ENCODE results near the gene MUC5B. TPM values are rescaled to one million over a fixed set of nuclear protein-coding genes. Genes with fewer than 3 reads are reported as not detected.

MUC5B gene
- total RNA-seq, 1 donor from 2014 or later = not detected

- DNase-seq (ENCODE audit: extremely low read depth, low read depth, low spot score) = no peak
These were observed 70.8 kb downstream of the MUC5B start for GRCh38 chr11:1293619-1294015.

DNA sequence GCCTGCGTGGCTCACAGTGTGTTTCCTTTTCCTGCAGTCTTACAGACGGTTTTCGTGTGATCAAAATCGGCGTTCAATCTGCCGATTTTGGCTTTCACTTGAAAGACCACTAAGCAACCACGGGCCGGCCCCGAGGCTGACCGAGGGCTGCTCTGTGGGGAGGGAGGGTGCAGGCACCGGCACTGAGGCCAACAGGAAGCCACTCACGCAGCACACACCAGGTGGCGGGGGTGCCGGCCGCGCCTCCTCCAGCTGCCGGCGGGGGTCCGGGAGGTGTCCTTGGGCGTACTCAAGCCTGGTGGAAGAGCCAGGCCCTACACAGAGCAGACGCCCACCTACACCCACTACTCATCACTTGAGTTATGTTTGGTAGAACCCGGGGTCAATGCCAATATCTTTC is 72.2 kb downstream of the MUC5B start:
- no peak for DNase-seq (ENCODE audit: extremely low read depth, low read depth, low spot score)

DNA sequence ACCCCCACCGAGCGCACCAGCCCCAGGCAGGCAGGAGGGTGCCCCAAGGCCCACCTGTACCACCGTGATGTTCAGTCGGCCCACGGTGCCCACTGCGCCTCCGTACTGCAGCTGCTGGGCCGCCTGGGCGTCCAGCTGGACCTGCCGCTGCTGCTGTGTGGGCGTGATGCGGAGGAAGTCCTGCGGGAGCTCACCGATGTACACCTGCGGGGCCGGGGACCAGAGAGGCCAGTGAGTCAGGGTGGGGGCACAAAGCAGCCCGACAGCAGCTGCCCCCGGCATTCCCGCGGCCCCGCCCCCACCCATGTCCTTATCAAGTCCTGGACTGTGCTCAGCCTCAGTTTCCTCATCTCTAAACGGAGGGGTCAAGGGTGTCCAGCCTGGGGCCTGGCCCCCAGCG is 72.7 kb downstream of the MUC5B start:
- no peak for DNase-seq (ENCODE audit: extremely low read depth, low read depth, low spot score)

- DNase-seq (ENCODE audit: extremely low read depth, low read depth, low spot score) = no peak
These were observed 73.4 kb downstream of the MUC5B start for GRCh38 chr11:1296287-1296686.

DNA sequence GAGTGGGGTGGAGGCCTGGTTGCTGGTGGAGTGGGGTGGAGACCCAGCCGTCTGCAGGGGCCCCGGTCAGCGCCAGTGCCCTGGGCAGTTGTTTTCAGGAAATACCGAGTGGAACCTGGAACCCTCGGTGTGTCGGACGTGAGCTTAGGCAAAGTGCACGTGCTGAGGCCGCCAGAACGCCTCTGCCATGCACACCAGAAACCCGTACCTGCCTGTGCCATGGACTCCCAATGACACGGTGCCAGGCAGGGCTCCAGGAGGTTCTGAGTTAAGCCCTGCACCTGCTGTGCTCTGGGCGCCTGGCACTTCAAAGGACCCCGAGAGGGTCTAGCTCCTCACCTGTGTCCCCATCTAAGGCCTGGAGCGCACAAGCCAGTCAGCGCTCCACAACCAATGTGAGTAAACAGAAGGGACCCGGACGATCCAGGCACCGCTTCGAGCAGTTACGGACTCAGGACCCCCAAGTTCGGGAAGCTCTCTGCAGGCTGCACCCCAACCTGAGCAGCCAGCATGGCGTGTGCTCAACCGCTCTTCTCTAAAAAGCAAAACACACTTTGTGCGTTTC is 74.2 kb downstream of the MUC5B start:
- no peak for DNase-seq (ENCODE audit: extremely low read depth, low read depth, low spot score)

- no peak for DNase-seq (ENCODE audit: extremely low read depth, low read depth, low spot score)
These were observed 75.0 kb downstream of the MUC5B start for GRCh38 chr11:1297576-1298473.

- DNase-seq (ENCODE audit: extremely low read depth, low read depth, low spot score) = no peak
These were observed 76.0 kb downstream of the MUC5B start for GRCh38 chr11:1298695-1299492.

DNA sequence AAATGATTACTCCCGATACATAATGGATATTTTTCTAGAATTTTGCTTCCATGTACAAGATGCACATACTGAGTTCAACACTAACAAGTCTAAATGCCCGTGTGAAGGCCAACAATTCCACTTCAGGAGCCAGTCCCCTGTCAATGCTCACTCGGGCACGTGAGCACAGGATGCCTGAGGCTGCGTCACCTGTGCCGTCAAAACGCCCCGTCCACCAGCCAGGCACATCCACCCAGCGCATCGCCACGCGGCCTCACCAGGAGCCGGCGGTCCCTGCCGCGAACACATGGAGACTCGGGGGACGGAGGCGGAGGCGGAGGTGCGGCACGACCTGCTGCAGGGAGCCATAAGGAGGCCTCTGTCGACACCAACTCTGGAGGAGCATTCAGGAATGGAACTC is 76.8 kb downstream of the MUC5B start:
- no peak for DNase-seq (ENCODE audit: extremely low read depth, low read depth, low spot score)

- no peak for DNase-seq (ENCODE audit: extremely low read depth, low read depth, low spot score)
These were observed 77.3 kb downstream of the MUC5B start for GRCh38 chr11:1300121-1300520.

- DNase-seq (ENCODE audit: extremely low read depth, low read depth, low spot score) = no peak
These were observed 77.8 kb downstream of the MUC5B start for GRCh38 chr11:1300569-1301187.

DNA sequence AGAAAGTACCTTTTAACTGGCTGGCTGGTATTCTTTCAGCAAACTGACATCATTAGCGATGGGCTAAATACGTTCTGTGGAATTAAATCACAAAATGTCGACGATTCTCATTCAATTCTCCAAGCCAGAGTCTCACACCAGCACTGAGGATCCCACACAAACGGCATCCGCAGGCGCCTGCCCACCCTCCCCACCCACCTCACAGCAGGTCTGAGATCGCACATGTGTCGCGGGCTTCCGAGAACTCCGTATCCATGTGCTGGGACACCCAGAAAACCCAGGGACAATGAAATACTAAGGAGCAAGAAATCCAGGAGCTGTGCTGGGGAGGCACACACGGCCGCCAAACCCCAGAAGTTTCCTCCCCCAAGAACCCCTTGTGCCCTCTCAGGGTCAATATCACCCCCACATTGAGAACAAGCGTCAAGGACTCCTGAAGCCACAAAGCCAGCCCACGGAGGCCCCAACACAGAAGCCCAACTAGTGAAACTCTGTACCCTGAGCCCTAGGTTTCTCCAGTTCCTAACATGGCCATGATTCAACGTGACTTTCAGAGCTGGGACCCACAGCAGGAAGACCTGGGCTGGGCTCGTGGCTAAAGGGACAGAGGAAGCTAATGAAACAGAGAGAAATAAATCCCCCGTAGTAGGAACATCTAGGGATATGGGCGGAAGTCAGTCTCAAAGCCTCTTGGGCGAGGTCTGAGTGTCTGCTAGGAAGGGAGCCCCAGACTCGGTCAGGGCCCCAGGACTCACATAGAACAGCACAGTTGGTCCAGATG is 78.5 kb downstream of the MUC5B start:
- no peak for DNase-seq (ENCODE audit: extremely low read depth, low read depth, low spot score)

DNA sequence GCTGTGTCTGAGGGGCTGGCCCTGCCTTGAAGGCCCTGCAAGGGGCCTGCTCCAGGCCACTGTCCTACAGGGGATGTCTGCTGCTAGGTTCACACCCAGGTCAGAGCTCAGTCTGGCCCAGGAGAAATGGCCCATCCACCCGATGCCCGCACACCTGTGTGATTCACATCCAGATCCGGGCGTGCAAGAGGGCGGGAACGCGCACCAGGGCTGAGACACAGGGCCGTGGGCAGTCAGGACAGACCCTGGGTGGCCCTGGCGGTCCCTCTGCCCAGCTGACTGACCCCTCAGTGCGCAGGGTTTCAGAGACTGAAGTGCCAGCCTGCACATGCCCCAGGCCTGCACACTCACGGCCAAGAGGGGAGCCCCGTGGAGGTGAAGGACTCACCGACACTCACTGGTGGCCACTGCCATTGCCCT is 79.2 kb downstream of the MUC5B start:
- no peak for DNase-seq (ENCODE audit: extremely low read depth, low read depth, low spot score)

GRCh38 chr11:1302461-1303125 is 79.7 kb downstream of the MUC5B start:
- no peak for DNase-seq (ENCODE audit: extremely low read depth, low read depth, low spot score)

DNA sequence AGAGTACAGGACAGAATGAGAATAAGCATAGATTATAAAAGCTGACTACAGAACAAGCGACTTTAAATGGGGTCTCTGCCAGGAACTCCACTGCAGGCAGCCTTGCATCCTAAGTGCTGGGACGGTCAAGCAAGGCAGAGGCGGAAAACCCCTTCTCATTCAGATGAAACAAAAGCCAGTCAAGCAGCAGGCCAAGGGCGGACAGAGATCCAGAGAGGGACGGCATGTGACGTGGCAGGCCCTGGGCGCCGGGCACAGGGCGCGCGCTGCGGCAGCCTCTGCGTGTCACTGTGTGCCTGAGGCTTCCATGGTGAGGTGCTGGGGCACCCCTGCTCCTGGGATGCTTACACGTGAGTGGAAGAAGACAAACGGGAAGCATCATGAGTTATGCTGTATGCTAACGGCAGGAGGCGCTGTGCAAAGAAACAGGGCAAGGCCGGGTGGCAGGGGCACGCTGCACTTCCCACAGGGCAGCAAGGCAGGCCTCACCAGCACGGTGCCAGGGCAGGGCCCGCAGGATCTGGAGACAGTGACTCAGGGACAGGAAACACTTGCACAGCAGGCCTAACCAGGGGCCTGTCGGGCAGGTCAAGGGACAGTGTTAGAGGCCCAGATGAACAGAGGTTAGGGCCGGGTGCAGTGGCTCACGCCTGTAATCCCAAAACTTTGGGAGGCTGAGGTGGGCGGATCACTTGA is 80.4 kb downstream of the MUC5B start:
- DNase-seq (ENCODE audit: extremely low read depth, low read depth, low spot score) = no peak

- DNase-seq (ENCODE audit: extremely low read depth, low read depth, low spot score) = no peak
These were observed 81.1 kb downstream of the MUC5B start for GRCh38 chr11:1303973-1304372.

DNA sequence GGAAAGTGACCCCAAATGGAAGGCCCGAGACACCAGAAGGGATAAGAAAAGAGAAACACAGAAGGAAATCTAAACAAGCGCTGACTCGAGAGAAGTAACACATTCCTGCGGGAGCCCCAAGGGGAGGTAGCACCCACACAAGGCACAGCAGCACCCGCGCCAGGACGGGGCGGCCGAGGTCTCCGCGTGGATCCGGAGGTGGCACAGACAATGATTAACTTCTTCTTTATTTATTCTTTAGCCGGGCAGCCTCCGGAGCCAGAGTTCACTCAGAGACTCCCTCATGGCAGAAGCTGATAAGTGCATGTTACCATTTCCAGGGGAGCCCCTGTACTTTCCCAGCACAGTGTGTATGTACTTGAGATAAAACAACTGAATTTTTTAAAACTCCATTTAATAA is 81.5 kb downstream of the MUC5B start:
- no peak for DNase-seq (ENCODE audit: extremely low read depth, low read depth, low spot score)

GRCh38 chr11:1305063-1305495 is 82.2 kb downstream of the MUC5B start:
- DNase-seq (ENCODE audit: extremely low read depth, low read depth, low spot score) = no peak

GRCh38 chr11:1305501-1306056 is 82.7 kb downstream of the MUC5B start:
- no peak for DNase-seq (ENCODE audit: extremely low read depth, low read depth, low spot score)
